GM23338 (cell line): ENCODE results near the gene SPTA1. TPM values are rescaled to one million over a fixed set of nuclear protein-coding genes. Genes with fewer than 3 reads are reported as not detected.

Experiments
- ATAC-seq: fragments of 200-7000 bp; cut with Tn5 transposase; 3 replicates; pipeline ENCODE4 v1.9.1; 2020
- DNase-seq: peaks from one replicate; pipeline ENCODE4 v3.0.0-alpha.2; 2015; ENCODE audit warnings: low spot score
- H2AFZ ChIP-seq: fragments of 200-600 bp; sonication (generic); 2 replicates; pipeline ENCODE4 v1.8.0; 2016; ENCODE audit warnings: antibody characterized with exemption, mild to moderate bottlenecking, moderate library complexity
- H3F3A ChIP-seq: fragments of 200-600 bp; sonication (generic); replicated peaks from 2 replicates; pipeline ENCODE4 v1.8.0; 2017; ENCODE audit warnings: antibody characterized with exemption, mixed run types, low read depth
- H3K27ac ChIP-seq: fragments of 200-600 bp; sonication (generic); 2 replicates; pipeline ENCODE4 v1.6.1; 2016; ENCODE audit warnings: low read depth
- H3K27me3 ChIP-seq: fragments of 200-600 bp; sonication (generic); 2 replicates; pipeline ENCODE4 v1.8.0; 2016; ENCODE audit warnings: mild to moderate bottlenecking, mixed run types, moderate library complexity; ENCODE audit not compliant: insufficient read depth
- H3K36me3 ChIP-seq: fragments of 200-600 bp; sonication (generic); 2 replicates; pipeline ENCODE4 v1.8.0; 2016; ENCODE audit warnings: mild to moderate bottlenecking; ENCODE audit not compliant: insufficient read depth
- H3K4me1 ChIP-seq: fragments of 200-600 bp; sonication (generic); 2 replicates; pipeline ENCODE4 v1.8.0; 2016; ENCODE audit warnings: mild to moderate bottlenecking, moderate library complexity; ENCODE audit not compliant: insufficient read depth
- H3K4me2 ChIP-seq: fragments of 200-600 bp; sonication (generic); 2 replicates; pipeline ENCODE4 v1.7.1; 2017; ENCODE audit warnings: mixed run types
- H3K4me3 ChIP-seq: fragments of 200-600 bp; sonication (generic); 2 replicates; pipeline ENCODE4 v1.6.1; 2016; ENCODE audit warnings: mixed run types
- H3K79me2 ChIP-seq: fragments of 200-600 bp; sonication (generic); replicated peaks from 2 replicates; pipeline ENCODE4 v1.8.0; 2017; ENCODE audit warnings: mild to moderate bottlenecking; ENCODE audit not compliant: insufficient read depth
- H3K9me2 ChIP-seq: fragments of 200-600 bp; sonication (generic); 2 replicates; pipeline ENCODE4 v1.8.0; 2017; ENCODE audit not compliant: insufficient read depth
- H4K20me1 ChIP-seq: fragments of 200-600 bp; sonication (generic); replicated peaks from 2 replicates; pipeline ENCODE4 v1.8.0; 2017; ENCODE audit warnings: mild to moderate bottlenecking; ENCODE audit not compliant: insufficient read depth
- H3K27ac Mint-ChIP-seq: 2 replicates; pipeline ENCODE4 v1.8.0; 2020; ENCODE audit warnings: inconsistent platforms, mild to moderate bottlenecking, moderate library complexity, mixed read lengths
- H3K27me3 Mint-ChIP-seq: 3 replicates; pipeline ENCODE4 v1.8.0; 2022; ENCODE audit warnings: low read depth, mild to moderate bottlenecking, moderate library complexity, mixed read lengths, inconsistent platforms; ENCODE audit not compliant: insufficient read depth, poor library complexity
- H3K36me3 Mint-ChIP-seq: 3 replicates; pipeline ENCODE4 v1.8.0; 2021; ENCODE audit warnings: low read depth, mild to moderate bottlenecking, inconsistent platforms, moderate library complexity, mixed read lengths
- H3K4me1 Mint-ChIP-seq: 3 replicates; pipeline ENCODE4 v1.8.0; 2020; ENCODE audit warnings: mild to moderate bottlenecking, inconsistent platforms, mixed read lengths
- H3K4me3 Mint-ChIP-seq: 3 replicates; pipeline ENCODE4 v1.8.0; 2021; ENCODE audit warnings: moderate library complexity, mild to moderate bottlenecking, inconsistent platforms, mixed read lengths
- H3K9me3 Mint-ChIP-seq: 3 replicates; pipeline ENCODE4 v1.8.0; 2020; ENCODE audit warnings: moderate library complexity, mild to moderate bottlenecking, inconsistent platforms, mixed read lengths
- CTCF ChIP-seq, 2 experiments: fragments of 200-600 bp in 1 of 2; sonication (generic) in 1 of 2; conservative IDR thresholded peaks; 2 replicates each; pipeline versions ENCODE4 v1.5.1 to v1.6.1; 2016 to 2017; ENCODE audit warnings: antibody characterized with exemption in 2 of 2, low read depth in 2 of 2, mild to moderate bottlenecking in 2 of 2, moderate library complexity in 1 of 2
- EZH2 ChIP-seq: fragments of 200-600 bp; sonication (generic); IDR thresholded peaks from one replicate; pipeline ENCODE4 v1.8.0; 2017; ENCODE audit warnings: antibody characterized with exemption, mild to moderate bottlenecking, low read depth; ENCODE audit not compliant: unreplicated experiment
- EZH2phosphoT487 ChIP-seq: fragments of 200-600 bp; sonication (generic); IDR thresholded peaks from one replicate; pipeline ENCODE4 v1.8.1; 2018; ENCODE audit warnings: antibody characterized with exemption; ENCODE audit not compliant: unreplicated experiment
- NANOG ChIP-seq: IDR thresholded peaks from 2 replicates; pipeline ENCODE4 v1.6.1; 2016; ENCODE audit warnings: antibody characterized with exemption, borderline replicate concordance
- POLR2AphosphoS5 ChIP-seq: IDR thresholded peaks from 2 replicates; pipeline ENCODE4 v1.6.1; 2016; ENCODE audit warnings: antibody characterized with exemption, low read depth
- STAT1 ChIP-seq: IDR thresholded peaks from one replicate; pipeline ENCODE4 v1.6.1; 2016; ENCODE audit warnings: antibody characterized with exemption; ENCODE audit not compliant: unreplicated experiment
- ZNF114 ChIP-seq: fragments of 250-450 bp; sonication (Bioruptor Pico); IDR thresholded peaks from 2 replicates; pipeline ENCODE4 v1.5.0; 2020; ENCODE audit warnings: mild to moderate bottlenecking, moderate library complexity
- ZNF331 ChIP-seq: fragments of 250-450 bp; sonication (Bioruptor Pico); IDR thresholded peaks from 2 replicates; pipeline ENCODE4 v1.5.0; 2020; ENCODE audit warnings: low read depth, mild to moderate bottlenecking, moderate library complexity
- ZNF462 ChIP-seq: fragments of 250-450 bp; sonication (Bioruptor Pico); IDR thresholded peaks from 2 replicates; pipeline ENCODE4 v1.5.0; 2020; ENCODE audit warnings: mild to moderate bottlenecking, moderate library complexity
- polyA plus RNA-seq: library from polyadenylated mRNA; unstranded; fragments of >200 nt; fragmentation: Nextera tagmentation; extraction: Ambion mirVana; gene quantifications from 2 replicates; pipeline ENCODE4 v1.2.1, GENCODE V29; 2016
- total RNA-seq: library from RNA; depleted of rRNA; stranded (reverse); fragments of >200 nt; shearing (Covaris generic); gene quantifications from 2 replicates; pipeline ENCODE4 v1.2.3, GENCODE V29; 2014
- TF ChIP-seq, protein P1 (sequence below): IDR thresholded peaks from one replicate; pipeline ENCODE4 v1.6.1; 2018; ENCODE audit warnings: antibody characterized with exemption; ENCODE audit not compliant: unreplicated experiment

SPTA1 gene
- total and polyA plus RNA-seq, 2 experiments from 2014 or later = not detected

DNA sequence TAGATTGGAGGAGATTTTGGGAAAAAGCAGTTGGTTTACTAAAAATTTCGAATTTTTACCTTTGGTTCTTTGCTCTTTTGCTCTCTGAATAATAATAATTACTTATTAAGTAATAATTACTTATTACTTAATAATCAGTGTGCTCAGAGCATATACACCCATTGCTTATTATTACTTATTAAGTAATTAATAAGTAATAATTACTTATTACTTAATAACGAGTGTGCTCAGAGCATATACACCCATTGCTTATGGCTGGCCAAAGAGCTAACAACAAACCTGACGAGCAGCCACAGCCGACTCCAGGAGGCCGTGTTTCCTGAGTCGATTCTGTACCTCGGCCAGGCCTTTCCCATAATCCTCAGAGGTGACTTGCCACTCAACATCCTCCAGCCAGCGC is 20.5 kb downstream of the SPTA1 start:
- H3K4me1 Mint-ChIP-seq = no peaks in the 10 kb centered on the region
- H3K27me3 ChIP-seq = no peaks in the 10 kb centered on the region

More for the DNA sequence above, 20.5 kb downstream of the SPTA1 start:
- TF ChIP-seq ZNF114 (CRISPR knock-in tag) (no peak), EZH2phosphoT487 (no peak), ZNF462 (no peak), STAT1 (no peak), NANOG (no peak), POLR2AphosphoS5 (no peak), EZH2 (no peak), ZNF331 (CRISPR knock-in tag) (no peak), CTCF (conservative IDR thresholded peaks at IDR 0.05; ENCODE audit: low read depth in 2 of 2) (no peak)
- TF ChIP-seq, protein P1, sequence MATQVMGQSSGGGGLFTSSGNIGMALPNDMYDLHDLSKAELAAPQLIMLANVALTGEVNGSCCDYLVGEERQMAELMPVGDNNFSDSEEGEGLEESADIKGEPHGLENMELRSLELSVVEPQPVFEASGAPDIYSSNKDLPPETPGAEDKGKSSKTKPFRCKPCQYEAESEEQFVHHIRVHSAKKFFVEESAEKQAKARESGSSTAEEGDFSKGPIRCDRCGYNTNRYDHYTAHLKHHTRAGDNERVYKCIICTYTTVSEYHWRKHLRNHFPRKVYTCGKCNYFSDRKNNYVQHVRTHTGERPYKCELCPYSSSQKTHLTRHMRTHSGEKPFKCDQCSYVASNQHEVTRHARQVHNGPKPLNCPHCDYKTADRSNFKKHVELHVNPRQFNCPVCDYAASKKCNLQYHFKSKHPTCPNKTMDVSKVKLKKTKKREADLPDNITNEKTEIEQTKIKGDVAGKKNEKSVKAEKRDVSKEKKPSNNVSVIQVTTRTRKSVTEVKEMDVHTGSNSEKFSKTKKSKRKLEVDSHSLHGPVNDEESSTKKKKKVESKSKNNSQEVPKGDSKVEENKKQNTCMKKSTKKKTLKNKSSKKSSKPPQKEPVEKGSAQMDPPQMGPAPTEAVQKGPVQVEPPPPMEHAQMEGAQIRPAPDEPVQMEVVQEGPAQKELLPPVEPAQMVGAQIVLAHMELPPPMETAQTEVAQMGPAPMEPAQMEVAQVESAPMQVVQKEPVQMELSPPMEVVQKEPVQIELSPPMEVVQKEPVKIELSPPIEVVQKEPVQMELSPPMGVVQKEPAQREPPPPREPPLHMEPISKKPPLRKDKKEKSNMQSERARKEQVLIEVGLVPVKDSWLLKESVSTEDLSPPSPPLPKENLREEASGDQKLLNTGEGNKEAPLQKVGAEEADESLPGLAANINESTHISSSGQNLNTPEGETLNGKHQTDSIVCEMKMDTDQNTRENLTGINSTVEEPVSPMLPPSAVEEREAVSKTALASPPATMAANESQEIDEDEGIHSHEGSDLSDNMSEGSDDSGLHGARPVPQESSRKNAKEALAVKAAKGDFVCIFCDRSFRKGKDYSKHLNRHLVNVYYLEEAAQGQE = no peak
- DNase-seq (no peak), ATAC-seq (no peak)
- Mint-ChIP-seq H3K9me3 (no peaks in the 10 kb centered on the region), H3K27me3 (no peaks in the 10 kb centered on the region), H3K27ac (no peak overlapping the region), H3K36me3 (no peaks in the 10 kb centered on the region), H3K4me3 (no peak overlapping the region)
- Histone ChIP-seq H3K79me2 (no peaks in the 10 kb centered on the region), H3K9me2 (no peaks in the 10 kb centered on the region), H3K27ac (no peak overlapping the region), H3K4me2 (no peak overlapping the region), H4K20me1 (no peaks in the 10 kb centered on the region), H3K4me1 (no peaks in the 10 kb centered on the region), H2AFZ (no peak overlapping the region), H3K4me3 (no peak overlapping the region), H3K36me3 (no peaks in the 10 kb centered on the region), H3F3A (no peaks in the 10 kb centered on the region)
